ENCODE measurements around the gene CDC20B. TPM values are rescaled to one million over a fixed set of nuclear protein-coding genes. Genes with fewer than 3 reads are reported as not detected.

CDC20B gene, protein sequence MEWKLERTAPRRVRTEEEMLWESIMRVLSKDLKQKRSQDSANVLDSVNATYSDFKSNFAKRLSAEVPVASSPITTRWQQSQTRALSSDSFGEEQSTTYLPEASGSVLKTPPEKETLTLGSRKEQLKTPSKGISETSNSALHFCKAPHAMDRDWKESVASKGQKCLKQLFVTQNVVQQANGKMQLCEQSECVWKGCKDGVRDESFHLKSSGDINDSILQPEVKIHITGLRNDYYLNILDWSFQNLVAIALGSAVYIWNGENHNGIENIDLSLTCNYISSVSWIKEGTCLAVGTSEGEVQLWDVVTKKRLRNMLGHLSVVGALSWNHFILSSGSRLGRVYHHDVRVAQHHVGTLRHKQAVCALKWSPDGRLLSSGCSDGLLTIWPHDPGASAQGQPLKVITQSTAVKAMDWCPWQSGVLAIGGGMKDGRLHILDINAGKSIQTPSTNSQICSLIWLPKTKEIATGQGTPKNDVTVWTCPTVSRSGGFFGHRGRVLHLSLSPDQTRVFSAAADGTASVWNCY
- 0.15 TPM for polyA plus RNA-seq (2013, experiment 1 of 4)
- not detected for polyA plus RNA-seq (2013, experiment 2 of 4)
- polyA plus RNA-seq (2013, experiment 3 of 4), result 0.11 TPM
- polyA plus RNA-seq (2013, experiment 4 of 4), result 0.08 TPM

DNA sequence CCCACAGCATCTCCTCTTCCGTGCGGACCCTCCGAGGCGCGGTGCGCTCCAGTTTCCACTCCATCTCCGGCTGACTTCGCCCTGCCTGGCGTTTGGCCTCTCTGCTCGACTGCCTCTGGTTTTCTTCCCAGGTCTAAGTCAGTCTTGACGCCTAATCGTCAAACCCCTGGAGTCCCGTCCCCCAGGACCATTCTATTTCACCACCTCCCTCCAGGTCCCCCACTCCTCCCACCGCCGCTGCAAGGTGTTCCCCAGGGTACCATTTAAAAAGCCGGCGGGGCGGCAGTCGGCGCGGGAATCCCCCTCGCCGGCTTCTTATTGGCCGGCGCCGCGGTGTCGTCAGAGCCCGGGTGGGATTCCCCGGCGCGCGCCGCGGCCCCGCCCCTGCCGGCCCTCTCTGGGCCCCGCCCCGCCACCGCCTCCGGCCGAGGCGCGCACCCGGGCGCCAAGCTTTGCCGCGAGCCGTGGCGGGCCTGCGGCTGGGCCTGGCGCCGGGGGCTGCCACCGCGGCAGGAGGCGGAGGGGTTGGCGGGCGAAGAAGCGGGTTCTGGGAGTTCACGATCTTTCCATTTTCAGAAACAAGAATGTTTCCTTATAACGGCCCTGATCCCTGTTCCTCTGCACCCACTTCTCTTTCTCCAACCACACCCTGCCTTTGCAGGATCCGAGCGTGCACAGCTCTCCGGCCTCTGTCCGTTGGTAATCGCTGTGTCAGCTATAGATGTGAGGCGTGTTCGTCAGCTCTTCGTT, at the start of gene CDC20B:
CDC20B (minus strand) TSS at position 241 of the 750 bp plus-strand sequence; CDS start at position 64, 177 bp downstream.
- WGBS, 2 experiments, result 0 to 1% methylated on average over 69 of the region's 69 CpGs
- H3K9me3 ChIP-seq (ENCODE audit: control insufficient read depth, low read length), result no peaks in the 10 kb centered on the region
- no peaks in the 10 kb centered on the region for H3K36me3 ChIP-seq (ENCODE audit: control insufficient read depth, insufficient read depth, low read length)
- H3K27ac ChIP-seq (ENCODE audit: insufficient read depth, low read depth, low read length, poor library complexity, severe bottlenecking), result no peak within 1 kb of the TSS
- peak within 1 kb of the TSS; percentile 28 for H3K4me3 ChIP-seq (ENCODE audit: insufficient read depth, low read depth, low read length)
- peaks cover 64% of the 10 kb centered on the region for H3K27me3 ChIP-seq (ENCODE audit: control insufficient read depth, insufficient read depth, low read length, poor library complexity, severe bottlenecking)
- H3K4me1 ChIP-seq (ENCODE audit: control insufficient read depth, insufficient read depth, low read length), result peaks cover 6% of the 10 kb centered on the region

GRCh38 chr5:55222092-55222984, 49.4 kb upstream of the CDC20B start:
- Histone ChIP-seq H3K27ac (ENCODE audit: insufficient read depth, low read depth, low read length, poor library complexity, severe bottlenecking) (no peak overlapping the region), H3K9me3 (ENCODE audit: control insufficient read depth, low read length) (no peaks in the 10 kb centered on the region), H3K4me1 (ENCODE audit: control insufficient read depth, insufficient read depth, low read length) (peaks cover 6% of the 10 kb centered on the region), H3K27me3 (ENCODE audit: control insufficient read depth, insufficient read depth, low read length, poor library complexity, severe bottlenecking) (peaks cover 95% of the 10 kb centered on the region), H3K36me3 (ENCODE audit: control insufficient read depth, insufficient read depth, low read length) (no peaks in the 10 kb centered on the region), H3K4me3 (ENCODE audit: insufficient read depth, low read depth, low read length) (no peak overlapping the region)
- WGBS, 2 experiments, result 9 to 10% methylated on average over 30 of the region's 30 CpGs

DNA sequence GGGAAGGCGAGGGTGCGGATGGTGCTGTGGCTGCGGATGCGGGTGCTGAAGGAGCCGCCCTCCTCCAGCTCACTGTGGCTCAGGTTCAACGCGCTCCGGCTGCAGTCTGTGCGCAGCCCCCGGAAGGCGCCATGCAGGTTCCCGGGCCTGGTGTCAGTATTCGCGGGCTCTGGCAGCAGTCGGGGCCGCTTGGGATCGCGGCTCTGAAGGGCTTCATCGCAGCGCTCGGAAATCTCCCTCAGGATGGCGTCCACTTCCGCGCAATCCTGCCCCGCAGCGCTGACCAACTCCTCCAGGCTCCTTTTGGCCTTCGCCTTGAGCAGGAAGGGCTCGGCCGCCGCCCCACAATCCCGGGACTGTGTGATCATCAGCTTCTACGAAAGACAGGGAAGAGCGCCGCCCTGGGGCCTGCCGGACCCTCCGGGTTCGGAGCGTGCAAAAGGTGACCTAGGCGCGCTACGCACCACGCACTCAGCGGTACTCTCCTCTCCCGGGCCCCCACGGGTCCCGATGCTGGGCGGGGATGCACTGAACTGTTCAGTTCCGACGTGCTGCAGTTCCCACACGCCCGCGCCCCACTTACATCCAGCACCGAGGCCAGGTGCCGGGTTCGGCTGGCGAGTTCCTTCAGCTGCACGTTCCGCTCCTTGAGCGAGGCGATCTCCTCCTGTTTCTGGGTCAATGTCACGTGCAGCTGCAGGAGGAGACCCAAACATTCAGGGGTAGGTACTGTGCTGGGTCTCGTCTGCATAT, 47.6 kb upstream of the CDC20B start:
- Histone ChIP-seq H3K27me3 (ENCODE audit: control insufficient read depth, insufficient read depth, low read length, poor library complexity, severe bottlenecking) (peaks cover 86% of the 10 kb centered on the region), H3K4me3 (ENCODE audit: insufficient read depth, low read depth, low read length) (peak overlapping the region; percentile 25), H3K27ac (ENCODE audit: insufficient read depth, low read depth, low read length, poor library complexity, severe bottlenecking) (no peak overlapping the region), H3K4me1 (ENCODE audit: control insufficient read depth, insufficient read depth, low read length) (peaks cover 6% of the 10 kb centered on the region), H3K9me3 (ENCODE audit: control insufficient read depth, low read length) (no peaks in the 10 kb centered on the region), H3K36me3 (ENCODE audit: control insufficient read depth, insufficient read depth, low read length) (no peaks in the 10 kb centered on the region)
- WGBS, 2 experiments, result 1% methylated on average over 62 of the region's 62 CpGs

- WGBS, 2 experiments, result 85 to 87% methylated on average over 3 of the region's 3 CpGs
- no peak overlapping the region for H3K4me3 ChIP-seq (ENCODE audit: insufficient read depth, low read depth, low read length)
- H3K27ac ChIP-seq (ENCODE audit: insufficient read depth, low read depth, low read length, poor library complexity, severe bottlenecking), result no peak overlapping the region
- H3K36me3 ChIP-seq (ENCODE audit: control insufficient read depth, insufficient read depth, low read length), result no peaks in the 10 kb centered on the region
- peaks cover 6% of the 10 kb centered on the region for H3K4me1 ChIP-seq (ENCODE audit: control insufficient read depth, insufficient read depth, low read length)
- H3K9me3 ChIP-seq (ENCODE audit: control insufficient read depth, low read length), result no peaks in the 10 kb centered on the region
- H3K27me3 ChIP-seq (ENCODE audit: control insufficient read depth, insufficient read depth, low read length, poor library complexity, severe bottlenecking), result peaks cover 77% of the 10 kb centered on the region
These were observed 46.8 kb upstream of the CDC20B start for GRCh38 chr5:55219770-55220169.

- Histone ChIP-seq H3K4me1 (ENCODE audit: control insufficient read depth, insufficient read depth, low read length) (peaks cover 6% of the 10 kb centered on the region), H3K9me3 (ENCODE audit: control insufficient read depth, low read length) (no peaks in the 10 kb centered on the region), H3K27me3 (ENCODE audit: control insufficient read depth, insufficient read depth, low read length, poor library complexity, severe bottlenecking) (peaks cover 69% of the 10 kb centered on the region), H3K4me3 (ENCODE audit: insufficient read depth, low read depth, low read length) (no peak overlapping the region), H3K27ac (ENCODE audit: insufficient read depth, low read depth, low read length, poor library complexity, severe bottlenecking) (no peak overlapping the region), H3K36me3 (ENCODE audit: control insufficient read depth, insufficient read depth, low read length) (no peaks in the 10 kb centered on the region)
- WGBS, 2 experiments, result 40% methylated on average over 4 of the region's 4 CpGs
These were observed 46.0 kb upstream of the CDC20B start for GRCh38 chr5:55218967-55219366.

DNA sequence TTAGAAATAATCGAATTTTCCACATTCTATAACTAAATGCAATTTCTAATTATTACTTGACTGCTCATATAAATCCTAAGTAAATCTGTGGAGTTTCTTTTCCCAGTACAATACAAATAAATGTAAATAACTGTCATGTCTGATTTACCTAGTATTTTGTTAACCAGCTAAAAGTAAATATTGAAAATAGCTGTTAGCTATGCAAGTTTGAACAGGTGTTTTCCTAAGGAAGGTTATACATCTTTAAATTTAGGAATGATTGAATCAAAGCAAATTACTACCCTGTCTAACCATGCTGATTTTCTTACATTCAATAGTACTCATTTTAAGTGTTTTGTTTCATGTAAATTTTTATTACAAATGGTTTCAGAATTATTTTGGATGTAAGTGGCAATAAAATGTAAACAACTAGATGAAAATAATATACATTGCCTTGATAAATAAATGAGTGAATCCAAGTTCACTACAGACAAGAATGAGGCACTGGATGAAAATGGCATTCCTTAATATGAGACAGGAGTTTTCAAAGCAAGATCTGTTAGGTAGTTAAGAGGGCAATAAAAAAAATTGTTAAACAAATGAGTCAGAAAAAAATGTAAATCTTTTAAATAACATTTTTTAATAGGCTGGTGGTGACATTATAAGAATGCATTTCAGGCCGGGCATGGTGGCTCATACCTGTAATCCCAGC, 38.4 kb upstream of the CDC20B start:
- 82 to 88% methylated on average over 1 to 2 of the region's 2 CpGs for WGBS, 2 experiments
- no peaks in the 10 kb centered on the region for H3K36me3 ChIP-seq (ENCODE audit: control insufficient read depth, insufficient read depth, low read length)
- no peaks in the 10 kb centered on the region for H3K27me3 ChIP-seq (ENCODE audit: control insufficient read depth, insufficient read depth, low read length, poor library complexity, severe bottlenecking)
- no peak overlapping the region for H3K27ac ChIP-seq (ENCODE audit: insufficient read depth, low read depth, low read length, poor library complexity, severe bottlenecking)
- H3K4me3 ChIP-seq (ENCODE audit: insufficient read depth, low read depth, low read length), result no peak overlapping the region
- no peaks in the 10 kb centered on the region for H3K4me1 ChIP-seq (ENCODE audit: control insufficient read depth, insufficient read depth, low read length)
- no peaks in the 10 kb centered on the region for H3K9me3 ChIP-seq (ENCODE audit: control insufficient read depth, low read length)

DNA sequence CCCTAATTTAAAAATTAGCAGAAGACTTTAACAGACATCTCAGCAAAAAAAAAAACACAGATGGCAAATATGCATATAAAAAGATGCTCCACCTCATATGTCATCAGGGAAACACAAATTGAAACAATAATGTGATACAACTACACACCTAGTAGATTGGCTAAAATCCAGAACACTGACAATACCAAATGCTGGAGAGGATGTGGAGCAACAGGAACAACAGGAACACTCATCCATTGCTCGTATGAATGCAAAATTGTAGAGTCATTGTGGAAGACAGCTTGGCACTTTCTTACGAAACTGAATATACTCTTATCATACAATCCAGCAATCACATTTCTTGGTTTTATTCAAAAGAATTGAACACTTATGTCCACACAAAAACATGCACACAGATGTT, 32.0 kb upstream of the CDC20B start:
- H3K9me3 ChIP-seq (ENCODE audit: control insufficient read depth, low read length), result no peaks in the 10 kb centered on the region
- no peaks in the 10 kb centered on the region for H3K36me3 ChIP-seq (ENCODE audit: control insufficient read depth, insufficient read depth, low read length)
- no peak overlapping the region for H3K4me3 ChIP-seq (ENCODE audit: insufficient read depth, low read depth, low read length)
- 89 to 95% methylated on average over 2 of the region's 2 CpGs for WGBS, 2 experiments
- no peaks in the 10 kb centered on the region for H3K27me3 ChIP-seq (ENCODE audit: control insufficient read depth, insufficient read depth, low read length, poor library complexity, severe bottlenecking)
- no peak overlapping the region for H3K27ac ChIP-seq (ENCODE audit: insufficient read depth, low read depth, low read length, poor library complexity, severe bottlenecking)
- H3K4me1 ChIP-seq (ENCODE audit: control insufficient read depth, insufficient read depth, low read length), result no peaks in the 10 kb centered on the region

DNA sequence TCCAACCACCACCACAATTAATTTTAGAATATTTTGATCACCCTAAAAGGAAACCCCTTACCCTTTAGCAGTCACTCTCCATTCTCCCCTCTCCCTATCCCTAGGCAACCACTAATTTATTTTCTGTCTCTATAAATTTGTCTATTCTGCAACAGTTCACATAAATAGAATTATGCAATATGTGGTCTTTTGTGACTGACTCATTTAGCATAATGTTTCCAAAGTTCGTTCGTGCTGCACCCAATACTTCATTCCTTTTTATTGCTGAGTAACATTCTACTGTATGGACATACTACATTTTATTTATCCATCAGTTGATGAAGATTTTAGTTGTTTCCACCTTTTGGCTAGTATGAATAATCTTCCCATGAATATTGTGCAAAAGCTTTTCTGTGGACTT, 18.2 kb upstream of the CDC20B start:
- Histone ChIP-seq H3K9me3 (ENCODE audit: control insufficient read depth, low read length) (no peaks in the 10 kb centered on the region), H3K27me3 (ENCODE audit: control insufficient read depth, insufficient read depth, low read length, poor library complexity, severe bottlenecking) (peaks cover 8% of the 10 kb centered on the region), H3K36me3 (ENCODE audit: control insufficient read depth, insufficient read depth, low read length) (no peaks in the 10 kb centered on the region), H3K27ac (ENCODE audit: insufficient read depth, low read depth, low read length, poor library complexity, severe bottlenecking) (no peak overlapping the region), H3K4me3 (ENCODE audit: insufficient read depth, low read depth, low read length) (no peak overlapping the region), H3K4me1 (ENCODE audit: control insufficient read depth, insufficient read depth, low read length) (no peaks in the 10 kb centered on the region)
- 100% methylated on average over 2 of the region's 2 CpGs; no CpG with 5 or more reads in 1 of the 2 experiments for WGBS, 2 experiments

Data from ectodermal cell (in vitro differentiated cells).